HG02981 (cell line): ENCODE measurements around the gene CAV3.

Source experiments
- ATAC-seq: cut with Tn5 transposase; IDR thresholded peaks from one replicate; pipeline ENCODE4 v1.9.1; 2021; ENCODE audit warnings: mild to moderate bottlenecking, moderate library complexity; ENCODE audit not compliant: unreplicated experiment

The CAV3 gene

DNA sequence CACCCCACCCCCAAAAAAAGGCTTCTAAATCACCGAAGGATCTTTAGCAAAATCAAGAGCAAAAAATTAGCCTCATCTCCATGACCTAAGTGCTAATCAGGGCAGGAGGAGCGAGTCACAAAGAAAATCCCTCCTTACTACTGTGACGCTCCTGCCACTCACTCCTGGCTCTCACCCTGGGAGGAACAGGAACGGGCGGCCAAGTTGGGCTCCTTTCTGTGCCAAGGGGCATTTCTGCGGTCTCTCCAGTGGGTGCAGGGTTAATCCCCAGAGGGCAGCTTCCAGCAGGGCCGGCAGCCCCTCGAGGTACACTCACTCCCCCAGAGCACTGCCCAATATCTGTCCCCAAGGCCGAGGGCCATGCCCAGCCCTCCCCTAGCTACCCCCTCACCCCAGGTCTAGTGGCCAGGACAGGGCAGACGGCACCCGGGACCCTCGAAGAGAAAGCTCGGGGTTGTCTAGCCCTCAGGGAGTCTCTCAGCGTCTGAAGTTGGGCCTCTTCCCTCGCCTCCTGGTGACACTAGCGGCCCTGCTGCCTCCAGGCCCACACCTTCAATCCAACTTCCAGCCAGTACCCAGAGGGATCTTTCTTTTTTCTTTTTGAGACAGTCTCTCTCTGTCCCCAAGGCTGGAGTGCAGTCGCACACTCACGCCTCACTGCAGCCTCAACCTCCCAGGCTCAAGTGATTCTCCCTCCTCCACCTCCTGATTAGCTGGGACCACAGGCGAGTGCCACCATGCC, 706 bp downstream of the CAV3 start:
- no peak for ATAC-seq

DNA sequence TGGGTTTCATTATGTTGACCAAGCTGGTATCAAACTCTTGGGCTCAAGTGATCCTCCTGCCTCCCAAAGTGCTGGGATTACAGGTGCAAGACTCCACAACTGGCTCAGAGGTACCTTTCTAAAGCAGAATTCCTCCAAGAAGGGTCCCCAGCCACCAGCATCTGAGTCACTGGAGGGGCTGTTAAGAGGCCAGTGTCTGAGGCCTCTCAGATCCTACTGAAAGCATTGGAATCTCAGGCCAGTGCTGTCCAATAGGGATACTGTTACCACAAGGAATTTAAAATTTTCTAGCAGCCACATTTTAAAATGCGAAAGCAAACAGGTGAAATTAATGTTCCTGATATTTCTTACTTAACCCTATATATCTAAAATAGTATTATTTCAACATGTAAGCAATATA, 1.3 kb downstream of the CAV3 start:
- ATAC-seq: no peak

DNA sequence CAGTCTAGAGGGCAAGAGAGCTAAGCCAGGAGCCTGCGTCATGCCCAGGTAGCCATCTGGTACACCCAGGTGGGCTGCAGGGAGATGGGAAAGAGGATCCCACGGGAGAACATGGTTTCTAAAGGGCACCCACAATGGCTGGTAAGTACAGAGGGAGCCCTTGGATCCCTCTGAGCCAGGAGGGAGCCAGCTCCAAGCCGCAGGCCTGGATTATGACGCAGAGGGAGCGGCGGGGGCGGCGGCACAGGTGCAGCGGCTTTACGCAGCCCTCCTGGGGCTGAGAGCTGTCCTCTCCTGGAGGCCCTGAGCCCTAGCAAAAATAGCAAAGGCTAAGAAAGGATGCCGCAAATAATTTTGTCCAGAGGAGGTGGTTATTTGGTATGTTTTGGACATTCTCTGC, 2.8 kb downstream of the CAV3 start:
- no peak for ATAC-seq

DNA sequence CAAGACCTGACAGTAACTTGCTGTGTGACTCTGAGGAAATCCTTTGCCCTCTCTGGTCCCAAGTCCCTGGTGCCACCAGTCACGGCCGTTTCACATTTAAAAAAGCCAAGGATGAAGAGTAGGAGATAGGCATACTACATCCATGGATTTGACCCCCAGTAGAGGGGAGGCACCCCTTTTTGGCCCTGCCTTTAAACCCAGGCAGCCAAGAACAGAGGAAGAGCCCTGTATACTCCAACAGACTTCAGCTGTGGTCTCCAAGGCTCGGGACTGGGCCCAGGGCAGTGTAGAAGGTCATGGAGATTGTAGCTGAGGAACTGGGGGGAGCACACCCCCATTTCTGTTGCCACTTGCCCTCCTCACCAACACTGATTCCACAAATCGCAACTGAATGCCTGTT, 3.7 kb downstream of the CAV3 start:
- ATAC-seq: no peak

DNA sequence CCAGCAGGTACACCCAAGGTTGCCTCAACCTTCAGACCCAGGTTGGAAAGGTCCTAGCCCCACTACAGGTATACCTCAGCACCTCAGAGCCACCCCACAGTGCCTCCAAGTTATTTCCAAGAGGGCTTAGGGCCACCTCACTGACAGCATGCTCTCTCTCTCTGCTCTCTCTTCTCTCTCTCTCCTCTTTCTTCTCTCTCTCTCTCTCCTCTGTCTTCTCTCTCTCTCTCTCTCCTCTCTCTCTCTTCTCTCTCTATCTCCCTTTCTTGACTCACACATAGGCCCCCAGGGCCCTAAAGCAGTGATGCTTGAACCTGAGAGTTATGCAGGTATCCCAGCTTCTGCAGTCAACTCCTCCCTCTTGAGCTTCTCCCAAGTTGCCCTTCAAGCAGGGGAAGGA, 4.2 kb downstream of the CAV3 start:
- ATAC-seq: no peak

DNA sequence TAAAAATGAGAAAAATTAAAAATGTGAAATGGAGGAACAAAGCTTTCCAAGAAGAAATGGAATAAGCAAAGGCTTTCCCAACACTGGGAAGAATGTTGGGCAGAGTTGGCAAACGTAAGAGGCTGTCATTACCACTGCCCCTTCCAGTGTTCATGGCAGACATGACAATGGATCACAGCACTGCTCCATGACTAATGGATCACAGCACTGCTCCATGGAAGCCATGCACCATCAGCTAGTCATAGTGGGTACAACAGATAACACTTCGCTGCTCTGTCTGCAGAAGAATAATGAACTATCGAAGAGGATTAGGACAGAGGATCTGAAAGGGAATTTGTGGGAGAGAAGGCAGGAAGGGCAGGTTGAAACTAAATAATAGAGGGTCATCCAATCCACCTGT, 5.0 kb downstream of the CAV3 start:
- ATAC-seq: no peak

DNA sequence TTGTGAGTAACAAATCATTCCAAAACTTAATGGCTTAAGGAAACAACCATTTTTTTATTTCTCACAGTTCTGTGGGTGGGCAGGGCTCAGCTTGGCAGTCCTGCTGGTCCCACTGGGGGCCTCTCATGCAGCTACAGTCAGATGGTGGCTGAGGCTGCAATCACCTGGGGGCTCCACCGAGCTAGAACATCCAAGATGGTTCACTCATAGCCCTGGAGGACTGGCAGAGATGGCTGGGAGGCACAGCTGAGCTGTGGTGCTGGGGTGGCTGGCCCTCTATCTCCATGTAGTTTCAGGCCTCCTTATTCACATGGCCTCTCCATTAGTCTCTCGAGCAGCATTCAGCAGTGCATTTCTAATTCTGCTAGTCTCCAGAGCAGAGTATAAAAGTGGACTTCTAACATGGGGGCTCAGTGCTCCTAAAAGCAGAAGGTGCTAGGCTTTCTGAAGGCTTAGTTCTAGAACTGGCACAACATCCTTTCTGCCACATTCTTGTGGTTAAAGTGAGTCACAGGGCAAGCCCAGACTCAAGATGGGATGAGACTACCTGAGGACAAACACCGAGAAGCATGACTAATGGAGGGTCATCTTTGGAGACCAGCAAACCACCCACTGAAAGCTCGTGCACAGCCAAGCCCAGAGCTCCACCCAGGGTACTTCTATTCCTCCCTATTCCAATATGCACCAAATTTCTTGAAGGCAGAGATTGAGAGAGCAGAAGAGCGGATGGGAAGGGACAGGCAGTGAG, 6.3 kb downstream of the CAV3 start:
- no peak for ATAC-seq

DNA sequence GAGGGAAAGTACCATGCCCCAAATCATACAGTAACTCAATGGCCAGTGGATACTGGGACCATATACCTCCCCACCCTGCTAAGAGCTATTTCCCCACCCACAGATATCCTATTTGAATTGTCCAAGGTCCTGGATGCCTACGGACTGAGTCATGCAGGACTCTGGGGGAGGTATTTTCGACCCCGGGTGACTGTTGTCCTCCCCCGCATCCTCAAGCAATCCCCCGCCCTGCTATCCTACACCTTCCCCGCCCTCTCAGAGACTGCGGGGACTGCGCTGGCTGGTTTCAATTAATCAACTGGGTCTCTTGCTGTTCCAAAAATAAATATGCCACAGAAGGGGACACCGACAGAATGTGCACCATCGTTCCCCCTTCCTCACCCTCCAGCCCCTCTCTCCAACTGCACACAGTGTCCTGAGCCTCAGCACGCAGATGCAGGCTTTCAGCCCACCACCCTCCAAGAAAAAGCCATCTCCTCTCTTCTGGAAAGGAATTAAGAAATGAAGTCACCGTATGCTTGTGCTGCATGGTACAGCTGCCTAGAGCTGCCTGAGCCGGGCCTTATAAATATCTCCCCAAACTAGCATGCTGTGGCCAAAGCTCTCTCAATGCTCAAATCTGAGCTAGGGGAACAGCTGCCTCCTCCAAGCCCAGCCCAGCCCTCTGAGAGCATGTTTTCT, 8.1 kb downstream of the CAV3 start:
- ATAC-seq: no peak

DNA sequence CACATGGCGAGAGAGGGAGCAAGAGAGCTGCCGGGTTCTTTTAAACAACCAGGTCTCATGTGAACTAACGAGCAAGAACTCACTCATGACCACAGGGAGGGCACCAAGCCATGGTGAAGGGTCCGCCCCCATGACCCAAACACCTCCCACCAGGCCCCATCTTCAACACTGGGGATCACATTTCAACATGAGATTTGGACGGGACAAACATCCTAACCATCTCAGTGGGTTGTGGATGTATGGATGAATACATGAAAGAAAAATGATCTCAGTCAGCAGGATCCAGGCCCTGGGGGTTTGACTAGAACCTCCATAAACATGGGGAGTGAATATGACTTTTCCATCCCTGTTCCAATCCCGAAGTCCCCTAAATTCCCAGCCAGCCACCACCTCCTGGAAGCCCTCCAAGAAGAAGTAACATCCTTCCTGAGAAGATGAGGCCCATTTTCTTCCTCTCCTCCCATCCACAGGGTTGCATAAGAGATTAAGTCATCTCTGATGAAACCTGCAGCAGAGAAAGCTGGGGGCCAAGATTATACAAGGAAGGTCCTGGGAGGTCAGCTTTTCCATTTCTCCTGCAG, 9.5 kb downstream of the CAV3 start:
- ATAC-seq: no peak

DNA sequence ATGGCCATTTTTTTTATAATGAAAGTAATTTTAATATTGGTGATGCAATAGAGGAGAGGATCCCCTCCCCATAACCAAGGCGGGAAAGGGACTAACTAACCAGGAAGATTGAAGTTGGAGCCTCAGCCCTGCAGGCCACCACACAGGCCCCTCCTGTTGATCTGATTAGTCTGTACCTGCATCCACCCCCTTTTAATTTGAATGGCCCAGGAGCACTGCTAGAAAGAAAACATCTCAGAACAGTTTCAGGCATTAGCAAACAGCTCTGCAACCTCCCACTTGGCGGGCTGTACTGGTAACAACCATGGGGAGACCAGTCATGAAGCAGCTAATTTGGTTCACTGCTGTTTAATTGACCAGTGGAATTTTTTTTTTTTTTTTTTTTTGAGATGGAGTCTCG, 10.3 kb downstream of the CAV3 start:
- ATAC-seq: no peak

DNA sequence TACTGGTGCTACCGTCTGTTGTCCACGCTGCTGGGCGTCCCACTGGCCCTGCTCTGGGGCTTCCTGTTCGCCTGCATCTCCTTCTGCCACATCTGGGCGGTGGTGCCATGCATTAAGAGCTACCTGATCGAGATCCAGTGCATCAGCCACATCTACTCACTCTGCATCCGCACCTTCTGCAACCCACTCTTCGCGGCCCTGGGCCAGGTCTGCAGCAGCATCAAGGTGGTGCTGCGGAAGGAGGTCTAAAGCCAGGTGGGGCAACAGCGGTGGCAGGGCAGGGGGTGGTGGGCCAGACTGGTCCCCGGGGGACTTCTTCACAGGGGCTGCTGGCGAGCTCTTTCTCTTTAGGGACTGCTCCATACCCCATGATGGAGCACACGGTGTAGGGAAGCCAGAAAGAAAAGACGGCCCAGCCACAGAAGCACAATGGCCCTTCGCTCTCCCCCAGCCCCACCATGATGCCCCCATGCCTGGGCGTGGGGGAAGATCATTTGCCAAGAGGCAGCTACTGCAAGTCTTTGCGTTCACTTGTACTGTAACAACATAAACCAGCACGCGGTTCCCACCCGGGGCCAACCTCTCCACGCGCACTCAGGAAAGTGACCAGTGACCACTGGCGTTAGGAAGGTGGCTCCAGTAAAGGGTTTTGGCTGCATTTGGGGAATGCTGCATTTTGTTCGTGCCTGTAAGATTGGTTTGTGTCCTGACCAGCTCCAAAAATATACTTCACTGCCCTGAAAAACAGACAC, 12.2 kb downstream of the CAV3 start:
- no peak for ATAC-seq

DNA sequence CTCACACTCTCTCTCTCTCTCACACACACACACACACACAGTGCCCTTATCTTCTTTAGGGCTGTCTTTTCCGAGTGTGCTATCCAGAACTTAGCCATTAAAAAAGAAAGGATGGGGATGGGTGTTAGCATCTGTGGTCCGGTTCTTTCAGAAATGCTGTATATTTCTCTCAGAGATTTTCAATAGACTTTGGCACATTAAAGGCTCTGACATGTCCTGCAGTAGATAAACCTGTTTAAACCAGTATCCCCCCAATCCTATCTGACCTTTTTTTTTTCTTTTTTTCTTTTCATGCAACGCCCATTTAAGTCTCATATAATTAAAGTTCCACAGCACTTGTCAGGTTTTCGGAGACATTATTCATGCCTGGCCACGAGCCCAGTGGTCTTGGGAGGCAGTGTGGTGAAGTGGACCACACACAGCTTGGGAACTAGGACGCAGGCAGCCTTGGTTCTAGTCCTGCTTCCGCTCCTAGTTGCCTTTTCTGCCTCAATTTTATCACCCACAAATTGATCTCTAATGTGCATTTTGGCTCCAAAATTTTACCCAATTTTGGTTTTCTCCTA, 13.3 kb downstream of the CAV3 start:
- no peak for ATAC-seq

DNA sequence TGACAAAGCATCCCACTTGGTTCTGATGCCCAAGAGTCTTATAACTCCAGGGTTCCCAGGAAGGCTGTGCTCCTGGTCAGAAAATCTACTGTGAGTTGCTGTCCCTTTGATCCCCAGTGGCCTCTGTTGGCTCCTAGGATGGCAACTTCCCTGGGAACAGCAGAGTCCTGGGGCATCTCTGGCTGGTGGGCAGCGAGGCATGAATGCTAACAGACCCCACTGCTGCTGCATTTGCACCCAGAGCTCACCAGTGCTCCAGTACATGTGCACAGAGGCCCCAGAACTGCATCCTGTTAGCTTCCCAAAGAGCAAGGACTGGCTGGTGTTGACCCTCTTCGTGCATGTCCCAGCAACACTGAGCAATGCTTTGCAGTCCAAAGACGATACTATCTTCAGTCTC, 15.7 kb downstream of the CAV3 start:
- ATAC-seq: no peak

DNA sequence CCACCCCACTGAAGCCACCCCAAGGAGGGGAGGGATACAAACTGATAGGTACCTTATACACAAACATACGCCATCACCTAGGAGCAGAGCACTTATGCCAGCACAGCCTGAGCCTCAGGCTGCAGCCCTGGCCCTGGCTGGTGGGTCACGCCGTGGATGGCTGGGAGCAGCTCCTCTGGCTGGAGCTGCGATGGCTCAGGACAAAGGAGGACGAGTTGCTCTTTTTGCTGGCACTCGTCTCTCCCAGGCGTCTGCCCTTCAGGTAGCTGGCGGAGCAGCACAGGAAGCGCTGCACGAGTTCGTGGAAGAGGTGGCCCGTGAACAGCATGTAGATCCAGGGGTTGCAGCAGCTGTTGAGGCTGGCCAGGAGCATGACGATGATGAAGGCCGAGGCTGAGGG, 19.2 kb downstream of the CAV3 start:
- no peak for ATAC-seq

DNA sequence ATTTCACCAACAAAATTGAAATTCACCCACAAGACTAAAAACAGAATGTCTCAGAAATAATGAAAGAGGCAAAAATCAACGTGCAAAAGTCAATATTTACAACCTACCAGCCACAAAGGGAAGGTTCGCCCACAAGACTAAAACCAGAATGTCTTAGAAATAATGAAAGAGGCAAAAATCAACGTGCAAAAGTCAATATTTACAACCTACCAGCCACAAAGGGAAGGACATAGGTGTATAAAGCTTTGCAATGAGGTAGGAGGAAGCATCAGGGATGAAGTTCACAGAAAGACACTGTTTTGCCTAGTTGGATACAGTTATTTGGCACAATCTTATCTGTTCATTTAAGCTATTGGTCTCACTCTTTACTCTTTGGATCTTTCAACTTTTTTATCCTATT, 21.5 kb downstream of the CAV3 start:
- ATAC-seq: no peak

DNA sequence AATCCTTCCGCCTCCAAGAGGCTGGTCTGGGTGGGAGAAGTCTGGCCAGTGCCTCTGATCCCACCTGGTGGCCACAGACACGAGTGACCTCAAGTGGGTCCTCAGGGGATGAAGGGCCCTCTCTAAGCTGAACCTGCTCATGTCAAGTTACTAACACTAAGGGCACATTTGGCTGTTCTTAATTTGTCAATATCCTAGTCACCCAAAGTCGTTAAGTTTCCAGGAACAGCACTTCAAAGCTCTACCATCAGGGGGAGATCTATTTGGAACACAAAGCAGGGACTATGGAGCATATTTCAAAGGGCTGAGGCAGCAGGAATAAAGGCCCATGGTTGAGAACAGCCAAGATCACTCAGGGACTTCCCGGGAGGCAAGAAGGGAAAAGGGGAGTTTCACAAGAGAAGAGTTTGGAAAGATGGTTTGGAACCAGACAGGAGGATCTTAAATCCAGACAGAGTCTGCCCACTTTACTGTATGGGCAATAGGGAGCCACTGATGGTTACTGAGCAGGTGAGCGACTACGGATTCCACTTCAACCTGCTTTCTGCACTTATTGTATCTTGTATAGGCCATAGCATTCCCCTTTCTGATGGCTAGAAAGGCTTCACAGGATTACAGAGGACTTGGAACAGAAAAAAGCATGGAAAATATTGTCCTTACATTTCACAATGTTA, 22.1 kb downstream of the CAV3 start:
- no peak for ATAC-seq

DNA sequence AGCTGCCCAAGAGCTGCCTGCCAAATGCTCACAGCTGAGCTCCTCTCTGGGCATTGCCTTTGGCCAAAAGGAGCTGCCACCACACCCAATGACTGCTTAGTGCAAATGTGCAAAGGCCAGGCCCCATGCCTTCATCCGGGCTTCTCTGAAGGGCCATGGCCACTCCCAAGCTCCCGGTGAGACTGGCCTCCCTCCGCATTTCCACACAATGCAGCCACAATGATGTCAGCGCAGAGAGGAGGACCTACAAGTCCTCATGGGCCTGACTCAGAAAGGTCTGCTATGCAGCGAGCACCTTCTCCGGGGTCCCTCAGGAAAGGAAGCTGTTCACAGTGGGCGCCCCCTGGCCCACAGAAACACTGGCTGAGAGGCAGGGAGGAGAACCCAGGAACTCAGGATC, 23.1 kb downstream of the CAV3 start:
- ATAC-seq: no peak

DNA sequence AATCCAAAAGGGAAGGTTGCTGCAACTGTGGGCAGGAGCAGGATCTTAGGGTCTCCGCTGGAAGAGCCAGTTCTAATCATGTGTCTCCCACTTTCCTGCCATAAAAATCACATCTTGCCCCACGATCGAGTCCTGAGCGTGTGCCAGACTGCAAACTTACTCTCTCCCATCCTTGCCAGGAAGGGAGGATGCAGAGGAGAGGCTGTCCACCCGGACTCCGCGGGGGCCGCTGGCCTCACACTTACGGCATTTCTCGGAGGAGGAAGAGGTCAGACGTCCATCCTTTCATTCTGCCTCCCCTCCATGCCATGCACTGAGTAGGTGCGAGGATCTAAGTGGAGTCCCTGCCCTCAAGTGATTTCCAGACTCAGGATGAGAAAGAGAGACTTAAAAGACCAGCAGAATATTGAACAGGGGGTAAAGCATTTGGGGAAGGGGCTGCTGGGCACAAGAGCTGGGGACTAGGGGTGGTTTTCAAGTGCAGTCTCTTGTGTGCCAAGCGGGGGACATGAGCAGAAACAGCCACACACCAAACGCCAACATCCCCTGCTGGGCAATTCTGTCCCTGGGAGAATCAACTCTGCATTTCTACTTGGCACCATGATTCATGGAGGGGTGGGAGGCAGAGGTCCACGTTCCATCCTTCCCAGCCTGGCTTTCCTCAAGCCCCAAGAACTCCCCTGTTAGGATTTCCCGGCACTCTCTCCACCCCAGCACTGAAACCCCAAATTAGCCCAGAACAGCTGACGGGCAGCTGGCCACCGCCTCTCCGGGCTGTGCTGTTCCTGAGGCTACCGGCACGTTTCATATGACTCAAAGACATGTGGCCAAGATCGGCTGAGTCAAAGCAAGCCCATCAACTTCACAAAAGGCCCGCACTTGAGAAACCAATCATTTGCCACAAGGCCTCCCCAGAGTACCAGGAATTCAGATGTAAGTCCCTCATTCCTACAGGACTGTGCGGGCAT, 24.2 kb downstream of the CAV3 start:
- ATAC-seq: no peak
